HG03521 (cell line): ENCODE data around the gene THOC1.

ENCODE experiments used
- ATAC-seq: cut with Tn5 transposase; IDR thresholded peaks from one replicate; pipeline ENCODE4 v1.9.1; 2021; ENCODE audit warnings: mild to moderate bottlenecking, moderate library complexity; ENCODE audit not compliant: unreplicated experiment

Gene THOC1

GRCh38 chr18:286515-287310 lies 18.9 kb upstream of the THOC1 start:
- ATAC-seq, result no peak

- ATAC-seq, result no peak
Measured at GRCh38 chr18:285817-286216, 18.0 kb upstream of the THOC1 start.

GRCh38 chr18:275486-275885 lies 7.6 kb upstream of the THOC1 start:
- no peak for ATAC-seq

GRCh38 chr18:274313-274712 lies 6.5 kb upstream of the THOC1 start:
- no peak for ATAC-seq

- ATAC-seq, result no peak
Measured at GRCh38 chr18:273525-273924, 5.7 kb upstream of the THOC1 start.

- no peak for ATAC-seq
Measured at GRCh38 chr18:272650-273049, 4.8 kb upstream of the THOC1 start.

DNA sequence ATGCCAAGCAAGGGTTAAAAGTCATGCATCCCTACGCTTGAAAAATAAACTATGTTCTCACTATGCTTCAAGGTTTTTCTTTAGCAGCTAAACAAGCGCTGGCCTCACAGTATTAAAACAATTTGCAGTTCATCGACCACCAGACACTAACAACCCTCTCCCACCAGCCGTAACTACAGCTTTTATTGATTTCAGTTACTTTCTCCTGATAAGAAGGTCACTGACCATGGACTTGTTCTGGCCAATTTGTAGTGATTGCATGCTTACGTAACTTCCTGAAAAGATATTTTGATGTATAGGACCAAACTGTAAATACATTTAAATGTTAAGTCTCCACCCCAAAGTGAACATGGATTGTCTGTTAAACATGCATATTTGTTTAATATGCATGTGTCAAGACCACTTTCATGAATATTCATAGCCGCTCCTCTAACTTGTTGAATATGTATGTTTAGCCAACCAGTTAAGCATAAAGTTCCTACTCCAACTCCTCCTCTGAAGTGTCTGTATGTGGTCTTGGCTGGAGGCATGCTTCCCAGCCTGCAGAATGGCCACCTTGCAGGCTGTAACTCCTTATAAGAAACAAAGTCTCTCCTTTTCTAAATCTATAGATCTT lies 1.7 kb upstream of the THOC1 start:
- ATAC-seq, result no peak

- no peak for ATAC-seq
Measured at GRCh38 chr18:267380-267687, 513 bp downstream of the THOC1 start.

DNA sequence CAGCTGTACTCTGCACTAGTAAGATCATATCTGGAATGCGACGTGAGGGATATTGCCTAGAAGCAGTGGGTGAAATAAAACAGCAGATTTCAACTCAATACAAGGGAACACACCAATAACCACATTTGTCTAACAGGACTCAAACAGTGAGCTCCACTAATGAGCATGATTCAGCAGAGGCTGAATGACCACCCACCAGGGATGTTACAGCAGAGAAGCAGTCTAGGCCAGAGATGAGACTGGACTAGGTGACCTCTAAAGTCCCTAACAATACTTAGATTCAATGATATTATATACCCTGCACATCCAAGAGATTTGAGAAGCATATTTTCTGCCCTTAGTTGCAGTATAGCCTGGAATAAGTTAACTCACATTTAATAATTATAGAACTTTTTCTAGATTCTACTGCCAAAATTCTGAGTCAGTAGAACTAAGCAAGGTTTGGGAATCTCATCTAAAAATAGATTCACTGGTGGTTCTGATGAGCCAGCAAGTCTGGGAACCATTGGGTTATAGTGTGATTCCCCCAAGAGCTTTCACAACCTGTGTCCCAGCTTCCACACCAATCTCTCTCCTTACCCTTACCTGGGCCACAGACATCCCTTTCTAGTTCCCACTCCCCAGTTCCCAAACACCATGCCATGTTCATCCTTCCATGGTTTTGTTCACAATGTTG lies 6.3 kb downstream of the THOC1 start:
- ATAC-seq, result no peak

GRCh38 chr18:260547-260946 lies 7.3 kb downstream of the THOC1 start:
- ATAC-seq, result no peak

DNA sequence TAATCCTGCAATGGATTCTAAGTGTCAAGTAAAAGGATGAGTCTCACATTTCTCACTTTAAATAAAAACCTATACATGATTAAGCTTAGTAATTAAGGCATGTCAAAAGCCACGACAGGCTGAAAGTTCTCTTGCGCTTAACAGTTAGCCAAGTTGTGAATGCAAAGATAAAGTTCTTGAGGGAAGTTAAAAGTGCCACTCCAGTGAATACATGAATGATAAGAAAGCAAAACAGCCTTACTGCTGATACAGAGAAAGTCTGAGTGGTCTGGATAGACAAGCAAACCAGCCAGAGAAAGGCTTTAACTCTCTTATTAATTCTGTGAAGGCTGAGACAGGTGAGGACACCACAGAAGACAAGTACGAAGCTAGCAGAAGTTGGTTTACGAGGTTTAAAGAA lies 12.7 kb downstream of the THOC1 start:
- ATAC-seq, result no peak

GRCh38 chr18:253121-253520 lies 14.7 kb downstream of the THOC1 start:
- no peak for ATAC-seq

DNA sequence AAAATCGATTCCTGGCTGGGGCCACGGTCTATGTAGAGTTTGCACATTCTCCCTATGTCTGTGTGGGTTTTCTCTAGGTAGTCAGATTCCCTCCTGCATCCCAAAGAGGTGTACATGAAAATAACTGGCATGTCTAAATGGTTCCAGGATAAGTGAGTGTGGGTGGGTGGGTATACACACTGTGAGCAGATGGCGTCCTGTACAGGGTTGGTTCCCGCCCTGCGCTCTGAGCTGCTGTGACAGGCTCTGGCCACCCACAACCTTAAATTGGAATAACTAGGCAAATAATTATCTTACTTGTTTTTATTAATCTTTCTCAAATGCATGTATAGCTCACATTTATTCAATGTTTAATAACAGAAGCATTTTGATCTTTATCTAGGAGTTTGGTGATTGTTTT lies 16.3 kb downstream of the THOC1 start:
- no peak for ATAC-seq

- no peak for ATAC-seq
Measured at GRCh38 chr18:250685-251084, 17.2 kb downstream of the THOC1 start.

DNA sequence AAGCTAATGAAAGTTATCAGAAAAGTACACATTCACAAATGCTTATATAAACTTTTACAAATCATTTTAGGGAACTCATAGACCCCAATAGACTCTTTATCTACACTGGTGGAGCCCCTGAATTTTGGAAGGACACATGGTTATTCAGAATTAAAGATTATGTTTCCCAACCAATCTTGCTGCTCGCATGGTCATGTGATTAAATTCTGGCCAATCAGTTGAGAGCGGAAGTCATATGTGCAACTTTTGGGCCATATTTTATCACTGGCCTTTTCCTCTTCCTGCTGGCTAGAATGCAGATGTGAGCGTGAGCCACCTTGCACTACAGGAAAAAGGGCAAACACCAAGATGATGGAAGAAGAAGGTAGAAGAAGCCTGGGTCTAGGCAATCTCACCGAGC lies 19.8 kb downstream of the THOC1 start:
- ATAC-seq, result no peak

DNA sequence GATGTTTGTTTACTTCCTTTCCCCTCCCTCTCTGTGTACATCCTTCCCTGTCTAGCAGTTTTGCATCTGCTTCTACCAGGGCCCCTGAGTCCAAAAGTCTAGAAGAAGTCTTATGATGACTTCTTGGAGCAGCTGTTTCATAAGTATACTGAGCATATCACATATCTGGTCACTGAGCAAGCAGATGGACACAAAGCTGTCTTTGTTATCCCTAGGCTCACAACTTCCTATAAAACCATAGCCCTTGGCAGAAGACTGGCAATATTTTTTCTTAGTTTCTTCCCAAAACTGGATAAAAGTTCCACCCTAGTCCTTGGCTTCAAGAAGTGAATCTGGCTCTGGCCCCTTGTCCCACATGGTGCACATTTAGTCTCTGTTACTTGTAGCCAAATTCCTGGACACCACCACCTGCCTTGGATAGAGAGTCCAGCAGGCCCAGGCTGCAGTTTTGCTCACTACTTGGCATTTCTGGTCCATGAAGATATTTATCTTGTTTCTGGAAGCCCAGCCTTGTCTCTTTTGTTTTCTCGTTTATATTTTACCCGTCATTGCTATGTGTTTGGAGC lies 22.5 kb downstream of the THOC1 start:
- no peak for ATAC-seq

DNA sequence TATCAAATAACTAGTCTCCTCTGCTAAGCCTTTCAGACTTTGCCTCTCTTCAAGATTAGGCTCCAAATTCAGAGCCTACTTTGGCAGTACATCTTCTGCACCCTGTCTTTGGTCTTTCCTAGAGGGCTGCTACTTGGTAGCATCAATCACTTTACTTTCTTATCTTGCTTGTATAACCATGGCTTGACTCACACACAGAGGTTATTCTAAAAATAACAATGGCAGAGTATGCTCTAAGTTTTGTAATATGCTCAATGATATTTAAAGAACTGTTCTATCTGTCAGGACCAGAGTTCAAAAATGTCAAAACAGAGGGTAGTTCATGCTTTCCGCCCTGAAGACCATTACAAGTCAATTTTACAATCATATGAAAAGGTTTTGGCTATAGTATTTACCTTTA lies 27.7 kb downstream of the THOC1 start:
- no peak for ATAC-seq

- ATAC-seq, result no peak
Measured at GRCh38 chr18:231563-231962, 36.3 kb downstream of the THOC1 start.

GRCh38 chr18:228586-228985 lies 39.3 kb downstream of the THOC1 start:
- ATAC-seq, result no peak

DNA sequence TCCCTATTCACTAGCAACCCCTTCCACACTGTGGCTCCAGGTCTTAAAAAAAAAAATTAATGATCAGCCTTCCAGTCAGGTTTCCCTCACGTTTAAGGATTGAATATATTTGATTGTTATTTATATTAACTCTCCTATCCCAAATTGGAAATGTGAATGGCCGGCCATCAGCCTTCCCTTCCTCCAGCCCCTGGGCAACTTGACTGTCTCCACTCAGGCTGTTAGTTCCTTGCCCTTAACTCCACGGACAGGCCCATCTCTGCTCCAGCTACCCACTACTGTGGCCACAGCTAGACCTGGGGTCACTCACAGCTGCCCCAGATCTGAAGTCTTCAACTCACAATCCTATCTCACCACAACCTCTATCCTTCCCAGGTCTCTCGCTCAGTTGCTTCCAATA lies 39.9 kb downstream of the THOC1 start:
- no peak for ATAC-seq

GRCh38 chr18:227374-227773 lies 40.5 kb downstream of the THOC1 start:
- no peak for ATAC-seq

DNA sequence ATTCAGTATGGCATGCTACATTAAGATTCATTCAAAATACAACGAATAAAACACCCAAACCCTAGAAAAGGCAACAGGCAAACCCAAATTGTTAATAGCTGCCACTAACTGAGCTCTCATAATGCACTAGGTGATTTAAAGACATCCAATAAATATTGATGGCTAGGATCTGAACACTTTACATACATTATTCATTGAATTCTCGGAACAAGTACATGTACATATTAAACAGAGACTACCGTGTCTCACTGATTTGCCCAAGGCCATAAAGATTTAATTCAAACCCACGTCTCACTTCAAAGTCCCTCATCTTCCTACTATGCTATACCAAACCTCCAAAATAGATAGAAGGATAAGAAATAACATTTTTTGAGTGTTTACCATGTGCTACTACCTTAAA lies 42.1 kb downstream of the THOC1 start:
- no peak for ATAC-seq
